RWPE1 (cell line): ENCODE measurements around the gene SLC2A13.

Experiments used
- CTCF ChIA-PET: fragments of 350-600 bp; sonication (Branson Sonifier 250); formaldehyde crosslinking; extraction: SDS; loops from one replicate; lab custom pipeline; 2021; lab: Yijun Ruan, JAX
- POLR2A ChIA-PET: fragments of 400-600 bp; formaldehyde crosslinking; extraction: SDS; loops from one replicate; lab custom pipeline; 2020; ENCODE audit warnings: antibody characterized with exemption; ENCODE audit not compliant: low non-redundant PET; lab: Yijun Ruan, JAX
- DNase-seq: peaks from one replicate; pipeline ENCODE4 v3.0.0; 2012; ENCODE audit warnings: low spot score
- H3K27ac ChIP-seq: fragments of 450-650 bp; 2 replicates; pipeline ENCODE4 v1.5.1; 2017
- TF ChIP-seq, protein P1 (sequence below): fragments of 450-650 bp; conservative IDR thresholded peaks from 2 replicates; pipeline ENCODE4 v1.5.1; 2017; ENCODE audit warnings: low read depth, mild to moderate bottlenecking

SLC2A13 gene

DNA sequence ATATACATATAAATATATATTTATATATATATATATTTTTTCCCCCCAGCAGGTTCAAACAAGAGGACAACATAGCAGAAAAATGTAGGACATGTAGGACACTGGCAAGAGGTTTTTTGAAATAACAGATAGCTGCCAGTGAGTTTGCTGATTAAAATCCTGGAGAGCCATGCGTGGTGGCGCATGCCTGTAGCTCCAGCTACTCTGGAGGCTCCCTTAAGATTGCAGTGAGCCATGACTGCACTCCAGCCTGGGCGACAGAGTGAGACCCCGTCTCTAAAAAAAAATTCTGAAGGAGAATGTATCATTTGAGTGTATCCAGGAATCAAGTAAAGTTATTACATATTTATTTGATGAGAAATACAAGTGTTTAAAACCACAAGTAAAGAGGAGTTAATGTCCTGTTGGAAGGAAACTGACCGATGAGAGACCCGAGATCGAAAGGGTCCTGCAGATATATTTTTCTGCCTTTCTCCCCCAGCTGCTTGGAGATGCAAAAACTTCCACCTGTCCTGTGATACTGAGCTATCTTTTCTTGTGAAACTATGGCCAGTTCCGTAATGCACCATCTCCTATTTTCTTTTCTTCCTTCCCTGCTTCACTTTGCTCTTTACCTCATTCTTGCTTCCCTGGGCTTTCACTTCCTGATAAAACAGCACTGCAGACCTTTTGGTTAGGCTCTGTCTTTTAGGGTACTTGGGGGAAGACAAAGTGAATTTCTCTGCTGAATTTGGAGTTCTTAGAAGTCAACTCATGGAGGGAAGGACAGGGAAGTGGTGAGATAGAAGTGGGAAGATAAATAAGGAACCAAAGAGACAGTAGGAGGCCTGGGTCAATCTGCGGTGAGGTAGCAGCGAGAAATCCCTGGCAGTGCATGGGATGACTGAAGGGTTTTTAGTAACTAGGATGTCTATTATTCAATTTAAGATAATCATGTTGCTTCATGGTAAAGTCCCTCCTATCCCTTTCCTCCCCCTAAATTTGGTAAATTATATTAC lies 41.2 kb upstream of the SLC2A13 start:
- DNase-seq, result no peak
- TF ChIP-seq, protein P1, sequence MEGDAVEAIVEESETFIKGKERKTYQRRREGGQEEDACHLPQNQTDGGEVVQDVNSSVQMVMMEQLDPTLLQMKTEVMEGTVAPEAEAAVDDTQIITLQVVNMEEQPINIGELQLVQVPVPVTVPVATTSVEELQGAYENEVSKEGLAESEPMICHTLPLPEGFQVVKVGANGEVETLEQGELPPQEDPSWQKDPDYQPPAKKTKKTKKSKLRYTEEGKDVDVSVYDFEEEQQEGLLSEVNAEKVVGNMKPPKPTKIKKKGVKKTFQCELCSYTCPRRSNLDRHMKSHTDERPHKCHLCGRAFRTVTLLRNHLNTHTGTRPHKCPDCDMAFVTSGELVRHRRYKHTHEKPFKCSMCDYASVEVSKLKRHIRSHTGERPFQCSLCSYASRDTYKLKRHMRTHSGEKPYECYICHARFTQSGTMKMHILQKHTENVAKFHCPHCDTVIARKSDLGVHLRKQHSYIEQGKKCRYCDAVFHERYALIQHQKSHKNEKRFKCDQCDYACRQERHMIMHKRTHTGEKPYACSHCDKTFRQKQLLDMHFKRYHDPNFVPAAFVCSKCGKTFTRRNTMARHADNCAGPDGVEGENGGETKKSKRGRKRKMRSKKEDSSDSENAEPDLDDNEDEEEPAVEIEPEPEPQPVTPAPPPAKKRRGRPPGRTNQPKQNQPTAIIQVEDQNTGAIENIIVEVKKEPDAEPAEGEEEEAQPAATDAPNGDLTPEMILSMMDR, result no peak
- ChIA-PET POLR2A (no interaction called here), CTCF (interaction anchor here (0.6 kb wide), 1 partner anchor 61 kb away, joined by 3 read pairs; no protein-coding TSS in a partner anchor)
- no peak overlapping the region for H3K27ac ChIP-seq

DNA sequence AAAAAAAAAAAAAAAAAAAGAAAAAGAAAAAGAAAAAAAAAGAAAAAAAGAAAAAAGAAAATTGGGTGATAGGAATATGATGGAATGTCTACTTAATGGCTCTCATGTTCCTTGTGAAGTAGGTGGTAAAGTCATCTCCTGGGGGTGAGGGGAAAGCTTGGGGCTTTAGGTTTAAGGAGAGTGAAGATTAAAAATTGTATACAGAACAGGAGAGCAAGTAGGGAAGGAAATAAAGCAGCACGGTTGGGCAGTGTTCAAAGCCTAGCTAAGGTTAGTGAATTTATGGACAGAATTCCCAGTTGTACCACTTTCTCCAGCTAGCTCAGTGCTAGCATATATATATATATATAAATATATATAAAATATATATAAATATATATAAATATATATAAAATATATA lies 40.0 kb upstream of the SLC2A13 start:
- no peak for DNase-seq
- H3K27ac ChIP-seq, result no peak overlapping the region
- ChIA-PET POLR2A (no interaction called here), CTCF (no interaction called here)
- TF ChIP-seq, protein P1, result no peak

DNA sequence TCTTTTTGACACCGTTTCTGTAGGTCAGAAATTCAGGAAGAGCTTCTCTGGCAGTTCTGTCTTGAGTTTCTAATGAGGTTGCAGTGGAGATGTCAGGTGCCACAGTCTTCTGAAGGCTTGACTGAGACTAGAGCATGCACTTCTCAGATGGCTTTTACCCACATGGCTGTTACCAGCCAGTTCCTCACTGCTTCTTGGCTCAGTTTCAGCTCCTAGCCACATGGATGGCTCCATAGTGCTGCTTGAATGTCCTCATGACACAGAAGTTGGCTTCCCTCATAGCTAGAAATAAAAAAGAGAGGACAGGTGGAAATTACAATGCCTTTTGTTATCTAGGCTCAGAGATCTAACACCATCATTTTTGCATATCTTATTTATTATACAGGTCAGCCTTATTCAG lies 38.1 kb upstream of the SLC2A13 start:
- H3K27ac ChIP-seq, result no peak overlapping the region
- ChIA-PET POLR2A (no interaction called here), CTCF (no interaction called here)
- TF ChIP-seq, protein P1, result no peak
- DNase-seq, result no peak

DNA sequence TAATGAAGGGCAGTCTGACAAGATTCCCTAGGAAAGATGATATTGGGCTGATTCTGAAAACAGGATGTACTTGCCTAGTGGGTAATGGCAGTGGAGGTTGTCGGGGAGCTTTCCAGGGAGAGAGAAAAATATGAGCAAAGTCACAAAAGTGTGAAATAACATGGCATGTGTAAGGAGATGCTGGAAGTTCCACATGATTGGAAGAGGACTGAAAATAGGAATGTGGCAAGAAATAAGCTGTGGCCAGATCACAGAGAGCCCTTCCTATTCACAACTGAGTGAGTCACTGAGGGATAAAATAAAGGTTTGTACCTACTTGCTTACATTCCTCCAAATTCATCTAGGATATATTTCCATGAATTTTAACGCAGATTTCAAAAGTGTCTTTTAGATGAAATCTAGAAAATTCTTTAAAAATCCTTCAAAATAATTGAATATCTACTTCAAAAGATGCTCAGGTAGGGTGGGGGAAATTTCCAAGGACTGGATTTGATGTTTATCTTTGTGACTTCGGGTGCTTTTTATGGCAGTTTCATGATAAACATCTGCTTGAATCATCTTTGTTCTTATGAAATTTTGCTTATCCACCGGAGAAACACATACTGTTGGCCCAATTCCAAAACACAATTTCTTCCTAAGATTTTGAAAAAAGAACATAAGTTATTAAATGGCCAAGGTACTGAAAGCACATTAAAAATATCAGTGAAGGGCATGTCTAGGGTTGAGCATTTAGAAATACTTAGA lies 36.3 kb upstream of the SLC2A13 start:
- H3K27ac ChIP-seq, result no peak overlapping the region
- CTCF ChIA-PET, result no interaction called here
- DNase-seq, result no peak
- POLR2A ChIA-PET, result no interaction called here
- TF ChIP-seq, protein P1, result no peak

DNA sequence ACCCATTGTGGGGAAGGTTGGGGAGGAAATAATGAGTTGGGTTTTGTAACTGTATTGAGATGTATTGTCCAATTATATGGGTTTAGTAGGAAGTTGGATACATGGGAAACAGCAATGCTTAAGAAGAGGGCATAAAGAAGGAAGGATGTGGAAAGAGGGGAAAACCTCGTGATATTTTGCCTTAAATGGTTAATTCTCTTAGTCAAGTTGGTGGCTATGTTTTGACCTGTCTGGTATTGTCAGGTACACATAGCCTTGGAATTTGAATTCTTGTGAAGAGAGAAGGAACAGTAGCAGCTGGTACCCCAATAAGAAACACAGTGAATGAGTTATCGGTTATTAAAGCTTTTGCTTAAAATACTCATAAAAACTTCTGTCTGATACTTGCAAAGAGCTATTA lies 32.6 kb upstream of the SLC2A13 start:
- CTCF ChIA-PET, result interaction anchor here (0.6 kb wide), 1 partner anchor 187 kb away, joined by 3 read pairs; no protein-coding TSS in a partner anchor
- TF ChIP-seq, protein P1, result no peak
- H3K27ac ChIP-seq, result no peak overlapping the region
- no peak for DNase-seq
- POLR2A ChIA-PET, result no interaction called here

DNA sequence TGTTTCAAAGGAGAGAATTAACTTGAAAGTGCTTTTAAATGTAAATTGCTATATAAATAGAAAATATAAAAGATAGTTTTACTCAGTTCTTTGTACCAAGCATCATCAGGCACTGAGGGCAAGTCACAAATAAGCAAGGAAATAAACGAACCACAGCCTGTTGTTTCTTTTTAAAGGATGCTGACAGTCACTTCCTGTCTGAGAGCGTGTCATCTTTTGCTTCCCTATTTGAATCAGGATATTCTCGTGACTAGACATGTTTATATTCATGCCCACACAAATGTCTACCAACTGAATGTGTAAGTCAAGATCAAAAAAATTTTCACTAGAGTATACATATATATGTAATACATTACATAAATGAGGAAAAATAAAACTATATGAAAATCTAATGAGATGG lies 31.4 kb upstream of the SLC2A13 start:
- ChIA-PET POLR2A (no interaction called here), CTCF (no interaction called here)
- no peak overlapping the region for H3K27ac ChIP-seq
- peak; percentile 12 for DNase-seq
- TF ChIP-seq, protein P1, result no peak
